GM08714 (cell line): Measurements from ENCODE around the gene FAM168A.
"Not testable (repeated sequence)": the region's sequence is repeated elsewhere in the genome, so short reads cannot be mapped to it uniquely, and the experiment has no call there.

Experiments
- H3K4me3 ChIP-seq: fragments of 200-500 bp; sonication (Bioruptor generic); 2 replicates; pipeline ENCODE4 v1.5.1; 2014; ENCODE audit warnings: mild to moderate bottlenecking, low read length, inconsistent platforms
- ZNF274 ChIP-seq: IDR thresholded peaks from 2 replicates; pipeline ENCODE4 v1.6.1; 2012; ENCODE audit warnings: mild to moderate bottlenecking, low read depth, low read length

FAM168A gene

DNA sequence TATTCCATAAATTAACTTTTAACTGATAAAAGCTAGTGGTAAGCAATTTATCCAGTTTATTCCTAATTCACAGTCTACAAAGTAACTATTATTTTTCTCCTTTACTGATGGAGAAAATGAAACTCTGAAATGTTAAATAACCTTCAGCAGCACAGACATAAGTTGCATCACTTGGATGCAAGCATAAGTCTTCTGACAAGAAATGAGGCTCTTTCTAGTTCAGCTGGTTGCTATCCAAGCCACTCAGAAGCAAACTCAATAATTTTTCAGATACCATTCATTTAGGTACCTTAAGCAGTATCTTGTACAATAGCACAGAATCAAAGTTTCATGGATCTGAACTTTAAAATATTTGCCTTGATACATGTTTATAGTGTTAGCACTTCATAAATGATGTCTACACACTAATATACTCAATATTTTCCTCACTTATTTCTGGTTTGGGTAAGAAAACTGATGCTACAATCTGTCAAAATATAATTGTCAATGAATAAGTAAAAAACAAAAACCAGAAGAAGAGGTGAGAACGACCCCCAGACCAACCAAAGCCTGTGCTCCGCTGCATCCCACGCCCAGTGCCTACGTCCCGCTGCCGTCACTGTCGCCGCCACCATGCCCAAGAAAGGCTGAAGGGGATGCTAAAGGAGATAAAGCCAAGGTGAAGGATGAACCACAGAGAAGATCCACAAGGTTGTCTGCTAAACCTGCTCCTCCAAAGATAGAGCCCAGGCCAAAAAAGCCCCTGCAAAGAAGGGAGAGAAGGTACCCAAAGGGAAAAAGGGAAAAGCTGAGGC lies 18.1 kb downstream of the FAM168A start:
- no peak for TF ChIP-seq ZNF274
- no peak overlapping the region for H3K4me3 ChIP-seq

DNA sequence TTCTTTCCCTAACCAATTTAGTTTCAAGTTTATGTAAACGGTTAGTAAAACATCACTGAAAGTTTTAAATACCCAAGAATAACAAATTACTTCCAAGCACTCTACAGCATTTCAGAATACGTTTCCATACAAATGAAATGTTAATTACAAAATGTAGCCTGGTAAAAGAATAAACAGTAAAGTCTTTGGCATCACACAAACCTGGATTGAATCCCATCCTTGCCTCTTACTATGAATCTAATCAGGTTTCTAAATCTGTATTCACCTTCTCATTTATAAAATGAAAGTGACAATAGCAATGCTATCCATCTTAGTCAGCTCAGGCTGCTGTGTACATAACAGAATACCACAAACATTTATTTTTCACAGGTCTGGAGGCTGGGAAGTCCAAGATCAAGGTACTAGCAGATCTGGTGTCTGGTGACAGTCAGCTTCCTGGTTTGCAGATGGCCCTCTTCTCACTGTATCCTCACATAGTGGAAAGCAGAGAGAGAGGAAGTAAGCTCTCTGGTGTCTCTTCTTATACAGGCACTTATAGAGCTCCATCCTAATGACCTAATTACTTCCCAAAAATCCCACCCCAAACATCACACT lies 19.2 kb downstream of the FAM168A start:
- no peak for TF ChIP-seq ZNF274
- no peak overlapping the region for H3K4me3 ChIP-seq

- no peak overlapping the region for H3K4me3 ChIP-seq
- no peak for TF ChIP-seq ZNF274
Observed at GRCh38 chr11:73577496-73577917, 20.4 kb downstream of the FAM168A start.

DNA sequence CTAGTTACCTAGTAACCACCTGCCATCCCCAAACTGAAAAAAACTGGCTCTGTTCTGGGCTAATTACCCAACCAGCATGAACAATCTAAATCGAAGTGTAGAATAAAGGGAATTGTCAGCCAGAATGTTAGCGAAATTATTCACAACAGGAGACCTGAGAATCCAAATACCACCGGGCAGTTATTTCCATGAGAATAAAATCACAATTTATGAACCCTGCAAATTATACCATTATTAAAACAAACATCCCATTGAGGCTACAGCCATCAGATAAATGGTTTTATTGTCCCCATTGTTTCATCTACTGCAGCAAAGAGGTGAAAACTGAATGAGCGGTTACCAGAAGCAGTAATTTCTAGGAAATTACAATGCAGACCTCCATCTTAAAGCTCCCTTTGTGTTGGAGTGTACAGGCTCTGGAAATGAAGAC lies 21.7 kb downstream of the FAM168A start:
- TF ChIP-seq ZNF274 = no peak

GRCh38 chr11:73571982-73572381 lies 25.9 kb downstream of the FAM168A start:
- H3K4me3 ChIP-seq = not testable (repeated sequence)

More for the DNA sequence above, 21.7 kb downstream of the FAM168A start:
- no peak overlapping the region for H3K4me3 ChIP-seq

DNA sequence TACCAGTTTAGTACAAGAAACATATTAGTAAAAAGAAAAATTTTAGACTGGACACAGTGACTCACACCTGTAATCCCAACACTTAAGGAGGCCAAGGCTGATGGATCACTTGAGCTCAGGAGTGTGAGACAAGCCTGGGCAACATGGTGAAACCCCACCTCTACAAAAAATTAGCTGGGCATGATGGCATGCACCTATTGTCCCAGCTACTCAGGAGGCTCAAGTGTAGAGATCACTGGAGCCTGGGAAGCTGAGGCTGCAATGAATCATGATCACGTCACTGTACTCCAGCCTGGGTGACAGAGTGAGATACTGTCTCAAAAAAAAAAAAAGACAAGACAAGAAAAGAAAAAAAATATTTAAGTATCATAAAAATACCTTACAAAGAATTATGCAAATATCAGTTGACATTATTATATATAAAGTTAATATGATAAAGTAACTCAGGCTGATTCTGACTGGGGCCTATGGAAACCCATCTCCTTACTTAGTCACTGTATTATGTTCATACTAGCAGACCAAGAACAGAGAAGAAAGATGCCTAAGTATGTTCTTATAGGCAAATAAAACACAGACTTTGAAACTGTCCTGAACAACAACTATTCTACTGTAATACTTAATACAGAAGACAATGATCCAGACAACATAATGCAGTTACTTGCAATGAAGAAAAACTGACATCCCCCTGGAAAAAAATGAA lies 27.3 kb downstream of the FAM168A start:
- TF ChIP-seq ZNF274 = no peak

DNA sequence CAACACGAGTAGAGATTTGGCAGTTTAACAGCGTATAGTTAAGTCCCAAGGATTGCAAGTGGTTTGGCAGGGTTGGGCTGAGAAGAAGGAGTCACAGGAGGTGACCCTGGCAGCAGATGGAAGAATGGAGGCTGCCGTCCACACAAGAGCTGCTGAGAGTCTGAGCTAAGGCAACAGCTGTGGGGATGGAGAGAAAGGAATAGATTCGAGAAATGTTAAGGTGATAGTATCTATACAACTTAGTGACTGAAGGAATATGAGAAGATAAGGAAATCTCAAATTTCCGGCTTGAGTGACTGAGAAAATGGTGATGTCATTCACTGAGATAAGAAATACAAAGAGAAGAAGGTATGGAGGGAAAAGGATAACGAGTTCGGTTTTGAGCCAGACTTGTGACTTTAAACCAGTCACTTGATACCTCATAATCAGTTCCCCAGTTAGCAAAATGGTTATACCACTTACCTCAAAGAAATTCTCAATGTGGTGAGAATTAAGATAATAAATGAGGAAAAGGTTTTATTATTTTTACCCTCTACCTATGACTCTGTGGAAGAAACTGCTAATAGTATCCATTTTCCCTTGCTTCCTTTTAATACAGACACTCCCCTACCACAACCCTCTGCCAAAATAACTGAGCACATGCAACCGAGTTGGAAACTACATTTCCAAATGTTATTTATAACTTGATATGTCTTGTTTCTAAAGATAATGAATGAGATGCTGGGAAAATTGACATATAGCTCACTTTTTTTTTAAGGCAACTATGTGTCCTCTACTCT lies 30.7 kb downstream of the FAM168A start:
- TF ChIP-seq ZNF274 = no peak
- no peak overlapping the region for H3K4me3 ChIP-seq

More for the DNA sequence above, 27.3 kb downstream of the FAM168A start:
- H3K4me3 ChIP-seq = no peak overlapping the region

DNA sequence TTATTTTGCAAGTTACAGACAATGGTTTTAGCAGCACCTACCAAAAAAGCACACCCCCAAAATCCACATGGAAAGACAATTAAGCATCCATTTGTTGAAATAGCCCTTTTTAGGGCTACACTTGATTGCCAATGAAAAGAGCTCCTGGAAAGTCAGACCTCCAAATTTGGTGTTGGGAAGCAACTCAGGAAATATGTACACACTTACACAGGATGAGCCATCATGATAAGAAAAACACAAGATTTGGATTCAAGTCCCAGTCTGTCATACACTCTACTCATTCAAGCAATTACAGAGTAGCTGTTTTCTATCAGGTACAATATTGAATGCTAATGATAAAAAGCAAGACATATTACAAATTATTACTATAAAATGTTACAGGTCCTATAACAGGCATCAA lies 31.5 kb downstream of the FAM168A start:
- H3K4me3 ChIP-seq = no peak overlapping the region
- TF ChIP-seq ZNF274 = no peak

- H3K4me3 ChIP-seq = no peak overlapping the region
- TF ChIP-seq ZNF274 = no peak
Observed at GRCh38 chr11:73565804-73566203, 32.1 kb downstream of the FAM168A start.

- no peak for TF ChIP-seq ZNF274
Observed at GRCh38 chr11:73564903-73565302, 33.0 kb downstream of the FAM168A start.

DNA sequence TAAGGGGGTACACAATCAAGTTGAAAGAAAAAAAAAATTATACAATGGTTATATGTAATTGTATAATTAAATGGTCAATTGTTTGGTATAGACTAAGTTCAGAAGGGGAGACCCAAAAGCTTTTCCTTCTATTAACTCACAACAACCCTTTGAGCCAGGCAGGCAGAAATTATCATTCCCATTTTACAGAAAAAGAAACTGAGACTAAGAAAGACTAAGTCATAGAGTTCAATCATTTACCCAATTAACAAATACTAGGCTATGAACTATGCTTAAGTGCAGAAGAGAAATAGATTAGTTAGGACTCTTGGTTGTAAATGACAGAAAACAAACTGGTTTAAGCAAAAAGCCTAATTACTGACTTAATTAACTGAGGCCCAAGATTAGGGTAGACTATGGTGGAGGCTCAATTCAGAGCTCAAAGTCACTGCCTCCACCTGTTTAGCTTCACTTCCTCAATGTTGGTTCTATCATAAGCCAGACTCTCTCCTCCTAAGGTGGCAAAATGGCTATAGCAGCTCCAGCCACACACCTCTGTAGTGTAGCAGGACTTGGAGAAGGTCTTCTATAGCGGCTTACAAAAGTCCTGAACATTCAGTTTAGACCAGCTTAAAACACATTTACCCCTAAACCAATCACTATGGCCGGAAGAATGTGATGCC lies 34.2 kb downstream of the FAM168A start:
- TF ChIP-seq ZNF274 = no peak
- no peak overlapping the region for H3K4me3 ChIP-seq

More at GRCh38 chr11:73564903-73565302, 33.0 kb downstream of the FAM168A start:
- no peak overlapping the region for H3K4me3 ChIP-seq

DNA sequence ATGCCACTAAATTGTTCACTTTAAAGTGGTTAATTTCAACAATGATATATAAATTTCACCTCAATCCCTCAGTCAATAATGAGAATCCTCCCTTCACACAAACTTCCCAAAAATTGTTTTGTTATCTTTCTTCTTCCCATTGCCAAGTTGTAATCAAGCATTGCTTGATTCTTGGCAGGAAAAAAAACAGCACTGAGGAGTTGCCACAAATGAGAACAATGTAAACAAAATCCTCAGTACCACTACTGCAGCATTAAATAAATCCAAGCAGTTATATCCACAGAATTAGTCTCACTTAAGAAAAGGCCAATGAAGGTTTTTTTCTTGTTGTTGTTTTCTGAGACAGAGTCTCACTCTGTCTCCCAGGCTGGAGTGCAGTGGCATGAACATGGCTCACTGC lies 38.2 kb downstream of the FAM168A start:
- TF ChIP-seq ZNF274 = no peak
- H3K4me3 ChIP-seq = no peak overlapping the region

GRCh38 chr11:73556966-73557365 lies 40.9 kb downstream of the FAM168A start:
- TF ChIP-seq ZNF274 = no peak
- no peak overlapping the region for H3K4me3 ChIP-seq

DNA sequence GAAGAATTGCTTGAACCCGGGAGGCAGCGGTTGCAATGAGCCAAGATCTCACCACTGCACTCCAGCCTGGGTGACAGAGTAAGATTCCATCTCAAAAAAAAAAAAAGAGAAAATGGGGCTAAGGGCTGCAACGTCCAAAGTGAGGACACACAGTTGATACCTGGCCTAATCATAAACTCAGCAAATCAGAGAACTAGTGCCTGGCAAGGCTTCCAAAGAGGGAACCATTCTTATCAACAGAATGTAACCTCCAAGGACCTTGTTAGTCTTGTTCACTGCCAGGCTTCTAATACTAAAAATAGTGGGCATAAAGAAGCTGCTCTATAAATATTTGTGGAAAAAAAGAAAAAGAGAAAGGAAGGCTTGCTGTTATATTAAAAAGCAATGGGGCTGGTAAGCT lies 42.3 kb downstream of the FAM168A start:
- TF ChIP-seq ZNF274 = no peak
- no peak overlapping the region for H3K4me3 ChIP-seq
